ENCODE data around the gene C1QTNF9B. TPM values are rescaled to one million over a fixed set of nuclear protein-coding genes. Genes with fewer than 3 reads are reported as not detected.

The C1QTNF9B gene
- total and polyA plus RNA-seq, 2 experiments from 2014 or later, result 0.27 to 0.28 TPM

DNA sequence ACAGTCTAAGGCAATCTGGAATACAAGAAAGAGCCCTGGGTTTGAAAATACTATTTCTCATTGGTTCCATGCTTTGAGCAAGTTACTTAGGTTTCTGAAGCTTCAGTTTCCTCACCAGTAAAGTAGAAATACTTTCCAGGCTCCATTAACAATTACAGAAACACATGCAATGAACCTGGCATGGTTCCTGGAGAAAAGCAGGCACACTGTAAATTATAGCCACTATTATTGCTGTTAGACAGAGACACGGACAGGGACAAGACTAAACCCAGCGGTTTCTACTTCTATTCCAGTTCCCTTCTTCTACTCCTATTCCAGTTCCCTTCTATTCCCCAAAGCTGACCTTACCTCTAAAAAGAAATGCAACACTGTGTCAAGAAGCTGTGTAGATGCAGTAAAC is 49.3 kb downstream of the C1QTNF9B start:
- Mint-ChIP-seq H3K4me3 (no peak overlapping the region), H3K4me1 (peaks cover 5% of the 10 kb centered on the region; the same call in 2 of the 3 replicates), H3K27ac (no peak overlapping the region), H3K27me3 (ENCODE audit: insufficient read depth, low read depth, poor library complexity) (no peaks in the 10 kb centered on the region), H3K36me3 (ENCODE audit: low read depth) (no peaks in the 10 kb centered on the region), H3K9me3 (no peaks in the 10 kb centered on the region)
- ATAC-seq (no peak), DNase-seq (ENCODE audit: low spot score) (no peak)
- Histone ChIP-seq H3K79me2 (replicated peaks; ENCODE audit: insufficient read depth) (no peaks in the 10 kb centered on the region), H3K9me2 (ENCODE audit: insufficient read depth) (no peaks in the 10 kb centered on the region), H3K4me2 (no peak overlapping the region), H4K20me1 (replicated peaks; ENCODE audit: insufficient read depth) (no peaks in the 10 kb centered on the region), H2AFZ (no peak overlapping the region), H3F3A (replicated peaks; ENCODE audit: low read depth) (no peaks in the 10 kb centered on the region), H3K4me1 (ENCODE audit: insufficient read depth) (no peaks in the 10 kb centered on the region), H3K4me3 (no peak overlapping the region), H3K27me3 (ENCODE audit: insufficient read depth) (no peaks in the 10 kb centered on the region), H3K27ac (ENCODE audit: low read depth) (no peak overlapping the region), H3K36me3 (ENCODE audit: insufficient read depth) (no peaks in the 10 kb centered on the region)
- TF ChIP-seq STAT1 (IDR thresholded peaks at IDR 0.05; ENCODE audit: unreplicated experiment) (no peak), POLR2AphosphoS5 (IDR thresholded peaks at IDR 0.05; ENCODE audit: low read depth) (no peak), ZNF331 (CRISPR knock-in tag; IDR thresholded peaks at IDR 0.05; ENCODE audit: low read depth) (no peak)
- TF ChIP-seq, protein P1, sequence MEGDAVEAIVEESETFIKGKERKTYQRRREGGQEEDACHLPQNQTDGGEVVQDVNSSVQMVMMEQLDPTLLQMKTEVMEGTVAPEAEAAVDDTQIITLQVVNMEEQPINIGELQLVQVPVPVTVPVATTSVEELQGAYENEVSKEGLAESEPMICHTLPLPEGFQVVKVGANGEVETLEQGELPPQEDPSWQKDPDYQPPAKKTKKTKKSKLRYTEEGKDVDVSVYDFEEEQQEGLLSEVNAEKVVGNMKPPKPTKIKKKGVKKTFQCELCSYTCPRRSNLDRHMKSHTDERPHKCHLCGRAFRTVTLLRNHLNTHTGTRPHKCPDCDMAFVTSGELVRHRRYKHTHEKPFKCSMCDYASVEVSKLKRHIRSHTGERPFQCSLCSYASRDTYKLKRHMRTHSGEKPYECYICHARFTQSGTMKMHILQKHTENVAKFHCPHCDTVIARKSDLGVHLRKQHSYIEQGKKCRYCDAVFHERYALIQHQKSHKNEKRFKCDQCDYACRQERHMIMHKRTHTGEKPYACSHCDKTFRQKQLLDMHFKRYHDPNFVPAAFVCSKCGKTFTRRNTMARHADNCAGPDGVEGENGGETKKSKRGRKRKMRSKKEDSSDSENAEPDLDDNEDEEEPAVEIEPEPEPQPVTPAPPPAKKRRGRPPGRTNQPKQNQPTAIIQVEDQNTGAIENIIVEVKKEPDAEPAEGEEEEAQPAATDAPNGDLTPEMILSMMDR (conservative IDR thresholded peaks at IDR 0.05; ENCODE audit: low read depth in 2 of 2), result no peak

DNA sequence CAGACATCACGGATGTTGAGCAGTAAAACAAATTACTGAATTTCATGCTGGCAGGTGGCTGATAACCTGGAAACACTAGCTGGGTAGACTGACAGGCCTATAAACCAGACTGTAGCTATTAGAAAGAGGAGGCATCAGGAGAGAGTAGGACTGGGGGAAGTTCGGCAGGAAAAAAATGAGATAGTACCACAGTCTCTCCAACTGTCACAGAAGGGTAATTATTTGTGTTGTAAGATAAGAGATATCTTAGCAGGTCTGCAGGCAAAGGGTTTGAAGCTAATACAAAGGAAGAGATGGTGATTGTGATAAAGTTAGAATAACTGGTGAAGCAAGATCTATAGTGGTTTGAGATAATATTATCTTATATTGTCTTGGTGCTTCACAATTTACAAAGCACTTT is 49.8 kb downstream of the C1QTNF9B start:
- Mint-ChIP-seq H3K4me3 (no peak overlapping the region), H3K4me1 (peaks cover 5% of the 10 kb centered on the region; the same call in 2 of the 3 replicates), H3K9me3 (no peaks in the 10 kb centered on the region), H3K27me3 (ENCODE audit: insufficient read depth, low read depth, poor library complexity) (no peaks in the 10 kb centered on the region), H3K36me3 (ENCODE audit: low read depth) (no peaks in the 10 kb centered on the region), H3K27ac (no peak overlapping the region; the same call in 1 of the 2 replicates)
- Histone ChIP-seq H3K4me3 (no peak overlapping the region), H3F3A (replicated peaks; ENCODE audit: low read depth) (no peaks in the 10 kb centered on the region), H3K79me2 (replicated peaks; ENCODE audit: insufficient read depth) (no peaks in the 10 kb centered on the region), H3K9me2 (ENCODE audit: insufficient read depth) (no peaks in the 10 kb centered on the region), H3K4me1 (ENCODE audit: insufficient read depth) (no peaks in the 10 kb centered on the region), H3K27me3 (ENCODE audit: insufficient read depth) (no peaks in the 10 kb centered on the region), H3K36me3 (ENCODE audit: insufficient read depth) (no peaks in the 10 kb centered on the region), H2AFZ (no peak overlapping the region), H4K20me1 (replicated peaks; ENCODE audit: insufficient read depth) (no peaks in the 10 kb centered on the region), H3K27ac (ENCODE audit: low read depth) (no peak overlapping the region), H3K4me2 (no peak overlapping the region)
- ATAC-seq, result no peak
- DNase-seq (ENCODE audit: low spot score), result no peak
- TF ChIP-seq POLR2AphosphoS5 (IDR thresholded peaks at IDR 0.05; ENCODE audit: low read depth) (no peak), STAT1 (IDR thresholded peaks at IDR 0.05; ENCODE audit: unreplicated experiment) (no peak), ZNF114 (CRISPR knock-in tag; IDR thresholded peaks at IDR 0.05) (no peak), NANOG (IDR thresholded peaks at IDR 0.05; ENCODE audit: borderline replicate concordance) (no peak), CREB1 (CRISPR knock-in tag; IDR thresholded peaks at IDR 0.05; ENCODE audit: low read depth) (no peak), JUNB (IDR thresholded peaks at IDR 0.05; ENCODE audit: unreplicated experiment) (no peak)
- TF ChIP-seq, protein P2, sequence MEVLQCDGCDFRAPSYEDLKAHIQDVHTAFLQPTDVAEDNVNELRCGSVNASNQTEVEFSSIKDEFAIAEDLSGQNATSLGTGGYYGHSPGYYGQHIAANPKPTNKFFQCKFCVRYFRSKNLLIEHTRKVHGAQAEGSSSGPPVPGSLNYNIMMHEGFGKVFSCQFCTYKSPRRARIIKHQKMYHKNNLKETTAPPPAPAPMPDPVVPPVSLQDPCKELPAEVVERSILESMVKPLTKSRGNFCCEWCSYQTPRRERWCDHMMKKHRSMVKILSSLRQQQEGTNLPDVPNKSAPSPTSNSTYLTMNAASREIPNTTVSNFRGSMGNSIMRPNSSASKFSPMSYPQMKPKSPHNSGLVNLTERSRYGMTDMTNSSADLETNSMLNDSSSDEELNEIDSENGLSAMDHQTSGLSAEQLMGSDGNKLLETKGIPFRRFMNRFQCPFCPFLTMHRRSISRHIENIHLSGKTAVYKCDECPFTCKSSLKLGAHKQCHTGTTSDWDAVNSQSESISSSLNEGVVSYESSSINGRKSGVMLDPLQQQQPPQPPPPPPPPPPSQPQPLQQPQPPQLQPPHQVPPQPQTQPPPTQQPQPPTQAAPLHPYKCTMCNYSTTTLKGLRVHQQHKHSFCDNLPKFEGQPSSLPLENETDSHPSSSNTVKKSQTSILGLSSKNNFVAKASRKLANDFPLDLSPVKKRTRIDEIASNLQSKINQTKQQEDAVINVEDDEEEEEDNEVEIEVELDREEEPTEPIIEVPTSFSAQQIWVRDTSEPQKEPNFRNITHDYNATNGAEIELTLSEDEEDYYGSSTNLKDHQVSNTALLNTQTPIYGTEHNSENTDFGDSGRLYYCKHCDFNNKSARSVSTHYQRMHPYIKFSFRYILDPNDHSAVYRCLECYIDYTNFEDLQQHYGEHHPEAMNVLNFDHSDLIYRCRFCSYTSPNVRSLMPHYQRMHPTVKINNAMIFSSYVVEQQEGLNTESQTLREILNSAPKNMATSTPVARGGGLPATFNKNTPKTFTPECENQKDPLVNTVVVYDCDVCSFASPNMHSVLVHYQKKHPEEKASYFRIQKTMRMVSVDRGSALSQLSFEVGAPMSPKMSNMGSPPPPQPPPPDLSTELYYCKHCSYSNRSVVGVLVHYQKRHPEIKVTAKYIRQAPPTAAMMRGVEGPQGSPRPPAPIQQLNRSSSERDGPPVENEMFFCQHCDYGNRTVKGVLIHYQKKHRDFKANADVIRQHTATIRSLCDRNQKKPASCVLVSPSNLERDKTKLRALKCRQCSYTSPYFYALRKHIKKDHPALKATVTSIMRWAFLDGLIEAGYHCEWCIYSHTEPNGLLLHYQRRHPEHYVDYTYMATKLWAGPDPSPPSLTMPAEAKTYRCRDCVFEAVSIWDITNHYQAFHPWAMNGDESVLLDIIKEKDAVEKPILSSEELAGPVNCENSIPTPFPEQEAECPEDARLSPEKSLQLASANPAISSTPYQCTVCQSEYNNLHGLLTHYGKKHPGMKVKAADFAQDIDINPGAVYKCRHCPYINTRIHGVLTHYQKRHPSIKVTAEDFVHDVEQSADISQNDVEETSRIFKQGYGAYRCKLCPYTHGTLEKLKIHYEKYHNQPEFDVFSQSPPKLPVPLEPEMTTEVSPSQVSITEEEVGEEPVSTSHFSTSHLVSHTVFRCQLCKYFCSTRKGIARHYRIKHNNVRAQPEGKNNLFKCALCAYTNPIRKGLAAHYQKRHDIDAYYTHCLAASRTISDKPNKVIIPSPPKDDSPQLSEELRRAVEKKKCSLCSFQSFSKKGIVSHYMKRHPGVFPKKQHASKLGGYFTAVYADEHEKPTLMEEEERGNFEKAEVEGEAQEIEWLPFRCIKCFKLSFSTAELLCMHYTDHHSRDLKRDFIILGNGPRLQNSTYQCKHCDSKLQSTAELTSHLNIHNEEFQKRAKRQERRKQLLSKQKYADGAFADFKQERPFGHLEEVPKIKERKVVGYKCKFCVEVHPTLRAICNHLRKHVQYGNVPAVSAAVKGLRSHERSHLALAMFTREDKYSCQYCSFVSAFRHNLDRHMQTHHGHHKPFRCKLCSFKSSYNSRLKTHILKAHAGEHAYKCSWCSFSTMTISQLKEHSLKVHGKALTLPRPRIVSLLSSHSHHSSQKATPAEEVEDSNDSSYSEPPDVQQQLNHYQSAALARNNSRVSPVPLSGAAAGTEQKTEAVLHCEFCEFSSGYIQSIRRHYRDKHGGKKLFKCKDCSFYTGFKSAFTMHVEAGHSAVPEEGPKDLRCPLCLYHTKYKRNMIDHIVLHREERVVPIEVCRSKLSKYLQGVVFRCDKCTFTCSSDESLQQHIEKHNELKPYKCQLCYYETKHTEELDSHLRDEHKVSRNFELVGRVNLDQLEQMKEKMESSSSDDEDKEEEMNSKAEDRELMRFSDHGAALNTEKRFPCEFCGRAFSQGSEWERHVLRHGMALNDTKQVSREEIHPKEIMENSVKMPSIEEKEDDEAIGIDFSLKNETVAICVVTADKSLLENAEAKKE (CRISPR knock-in tag; IDR thresholded peaks at IDR 0.05), result no peak
- TF ChIP-seq, protein P1 (conservative IDR thresholded peaks at IDR 0.05; ENCODE audit: low read depth in 2 of 2), result no peak

All from GM23338 (cell line).